A549 treated with AZD9567 at 1 μM for 4 hours (cell line): Measurements from ENCODE around the gene ZBTB6. TPM values are rescaled to one million over a fixed set of nuclear protein-coding genes. Genes with fewer than 3 reads are reported as not detected.

Source experiments
- total RNA-seq: library from RNA; stranded (reverse); fragments of 200-300 nt; extraction: Qiagen RNA extraction; gene quantifications from 5 replicates; pipeline ENCODE4 v1.2.3, GENCODE V29; 2022; ENCODE audit not compliant: insufficient read depth

ZBTB6 gene, protein sequence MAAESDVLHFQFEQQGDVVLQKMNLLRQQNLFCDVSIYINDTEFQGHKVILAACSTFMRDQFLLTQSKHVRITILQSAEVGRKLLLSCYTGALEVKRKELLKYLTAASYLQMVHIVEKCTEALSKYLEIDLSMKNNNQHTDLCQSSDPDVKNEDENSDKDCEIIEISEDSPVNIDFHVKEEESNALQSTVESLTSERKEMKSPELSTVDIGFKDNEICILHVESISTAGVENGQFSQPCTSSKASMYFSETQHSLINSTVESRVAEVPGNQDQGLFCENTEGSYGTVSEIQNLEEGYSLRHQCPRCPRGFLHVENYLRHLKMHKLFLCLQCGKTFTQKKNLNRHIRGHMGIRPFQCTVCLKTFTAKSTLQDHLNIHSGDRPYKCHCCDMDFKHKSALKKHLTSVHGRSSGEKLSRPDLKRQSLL
- 4.4 to 6.5 TPM (median 5.8 TPM) in 5 replicates for total RNA-seq

GRCh38 chr9:122912964-122913673, at the start of gene ZBTB6:
Gene ZBTB6 (minus strand): TSS chr9:122913323. CDS start chr9:122912072, 1,251 bp downstream.

DNA sequence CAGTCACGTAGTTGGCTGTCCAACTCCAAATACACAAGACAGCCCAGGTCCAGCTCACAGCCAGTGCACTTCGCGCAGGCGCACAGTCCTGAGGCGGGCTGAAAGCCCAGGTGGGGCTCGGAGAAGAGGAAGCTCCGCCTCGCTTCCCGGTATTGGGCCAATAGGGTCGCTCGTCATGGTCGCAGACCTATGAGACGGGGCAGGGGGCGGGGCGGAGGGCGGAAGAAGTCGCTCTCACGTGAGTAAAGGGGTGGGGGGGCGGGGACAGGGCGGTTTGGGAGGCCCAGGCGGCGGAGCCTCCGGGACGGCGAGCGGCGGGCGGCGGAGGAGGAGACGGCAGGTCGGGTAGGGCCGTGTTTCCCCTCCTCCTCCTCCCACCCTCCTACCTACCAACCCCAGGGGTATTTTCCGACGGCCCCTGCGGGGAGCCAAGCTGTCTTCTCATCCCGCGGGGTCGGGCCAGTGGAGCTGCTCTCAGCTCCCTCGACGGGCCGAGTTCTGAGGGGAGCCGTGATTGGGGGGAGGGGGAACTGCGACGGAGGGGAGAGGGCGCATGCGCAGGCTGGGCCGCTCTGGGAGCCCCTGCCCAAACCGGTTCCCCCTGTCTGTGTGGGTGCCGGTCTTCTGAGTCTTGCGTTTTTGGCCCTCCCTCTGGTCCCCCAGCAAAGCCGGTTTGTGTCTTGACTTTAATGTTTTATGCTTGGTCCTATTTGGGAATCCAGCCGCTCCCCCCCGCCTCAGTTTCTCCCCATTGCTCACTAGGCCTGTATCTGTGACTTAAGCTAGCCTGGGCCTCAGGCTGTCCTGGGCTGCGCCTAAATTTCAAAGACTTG, 27.8 kb upstream of the ZBTB6 start, which contains the start of gene RABGAP1:
TSS of gene RABGAP1 (plus strand) at position 272 of the 833 bp plus-strand sequence. CDS start 16,040 bp downstream, outside the sequence.

GRCh38 chr9:122931226-122932121, 18.4 kb upstream of the ZBTB6 start, which contains the start of gene ZBTB26:
Gene ZBTB26 (minus strand): TSS chr9:122931512. CDS start chr9:122919934, 11,578 bp downstream.

DNA sequence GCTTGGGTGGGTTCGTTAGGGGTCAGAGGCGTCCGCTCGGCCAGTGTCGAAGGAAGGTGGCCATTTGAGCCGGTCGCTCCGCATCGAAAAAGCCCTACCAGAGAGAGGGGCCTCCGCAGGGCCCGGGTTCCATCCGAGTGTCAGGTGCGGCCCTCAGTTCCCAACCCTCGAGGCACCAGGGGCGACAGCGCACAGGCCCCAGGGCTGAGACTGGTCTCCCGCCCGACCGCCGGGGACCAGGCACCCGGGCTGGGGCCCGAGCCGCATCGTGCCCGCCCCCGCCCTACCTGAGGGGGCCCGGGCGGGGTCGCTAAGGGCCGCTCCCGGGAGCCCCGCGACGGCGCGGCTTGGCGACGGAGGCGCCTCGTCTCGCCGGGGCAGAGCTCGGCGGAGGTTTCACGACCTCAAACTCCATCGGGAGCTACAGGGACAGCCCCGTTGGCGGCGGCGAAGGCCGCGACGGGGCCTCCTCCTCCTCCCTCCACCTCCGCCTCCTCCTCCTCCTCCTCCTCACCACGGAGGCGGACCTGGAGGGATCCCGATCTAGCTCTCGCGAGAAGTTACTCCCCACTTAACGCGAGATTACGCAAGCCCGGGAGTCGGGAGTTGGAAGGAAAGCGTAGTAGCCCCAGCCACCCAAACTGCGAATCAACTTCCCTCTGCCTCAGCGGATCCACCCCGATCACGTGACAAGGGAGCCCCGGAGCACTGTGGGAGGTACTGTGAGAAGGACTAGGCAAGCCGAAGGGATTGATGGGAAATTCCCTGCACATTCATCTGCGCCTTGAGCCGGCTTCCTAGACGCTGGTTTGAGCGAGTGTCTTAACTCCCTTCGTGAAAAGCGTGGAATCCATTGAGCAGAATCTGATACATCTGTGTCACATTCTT, 8.1 kb downstream of the ZBTB6 start, which contains the start of gene RC3H2:
TSS of gene RC3H2 (minus strand) at position 537 of the 888 bp plus-strand sequence. CDS start 7,850 bp downstream, outside the sequence.

Other genes starting within 250 kb of the ZBTB6 start
- not detected in 5 replicates for gene OR1L3, start 238.2 kb downstream of the ZBTB6 start, total RNA-seq
- not detected in 5 replicates for gene OR1L4, start 189.3 kb downstream of the ZBTB6 start, total RNA-seq
- gene OR1L6, start 171.0 kb downstream of the ZBTB6 start, total RNA-seq: not detected in 5 replicates
- gene OR5C1, start 124.4 kb downstream of the ZBTB6 start, total RNA-seq: not detected in 5 replicates
- not detected in 5 replicates for gene OR1K1, start 113.2 kb downstream of the ZBTB6 start, total RNA-seq
- 15.2 to 16.8 TPM (median 16.7 TPM) in 5 replicates for gene PDCL, start 84.7 kb downstream of the ZBTB6 start, total RNA-seq
- gene RC3H2, start 8.0 kb downstream of the ZBTB6 start, total RNA-seq: 17.0 to 27.1 TPM (median 21.9 TPM) in 5 replicates
- gene ZBTB26, start 18.2 kb upstream of the ZBTB6 start, total RNA-seq: 1.2 to 2.1 TPM (median 1.8 TPM) in 5 replicates
- 13.9 to 18.0 TPM (median 16.3 TPM) in 5 replicates for gene RABGAP1, start 27.7 kb upstream of the ZBTB6 start, total RNA-seq
- not detected in 5 replicates for gene GPR21, start 120.3 kb upstream of the ZBTB6 start, total RNA-seq